ENCODE measurements around the gene ACTA1.

- TF ChIP-seq, protein P1, sequence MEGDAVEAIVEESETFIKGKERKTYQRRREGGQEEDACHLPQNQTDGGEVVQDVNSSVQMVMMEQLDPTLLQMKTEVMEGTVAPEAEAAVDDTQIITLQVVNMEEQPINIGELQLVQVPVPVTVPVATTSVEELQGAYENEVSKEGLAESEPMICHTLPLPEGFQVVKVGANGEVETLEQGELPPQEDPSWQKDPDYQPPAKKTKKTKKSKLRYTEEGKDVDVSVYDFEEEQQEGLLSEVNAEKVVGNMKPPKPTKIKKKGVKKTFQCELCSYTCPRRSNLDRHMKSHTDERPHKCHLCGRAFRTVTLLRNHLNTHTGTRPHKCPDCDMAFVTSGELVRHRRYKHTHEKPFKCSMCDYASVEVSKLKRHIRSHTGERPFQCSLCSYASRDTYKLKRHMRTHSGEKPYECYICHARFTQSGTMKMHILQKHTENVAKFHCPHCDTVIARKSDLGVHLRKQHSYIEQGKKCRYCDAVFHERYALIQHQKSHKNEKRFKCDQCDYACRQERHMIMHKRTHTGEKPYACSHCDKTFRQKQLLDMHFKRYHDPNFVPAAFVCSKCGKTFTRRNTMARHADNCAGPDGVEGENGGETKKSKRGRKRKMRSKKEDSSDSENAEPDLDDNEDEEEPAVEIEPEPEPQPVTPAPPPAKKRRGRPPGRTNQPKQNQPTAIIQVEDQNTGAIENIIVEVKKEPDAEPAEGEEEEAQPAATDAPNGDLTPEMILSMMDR (IDR thresholded peaks at IDR 0.05; ENCODE audit: poor library complexity), result no peak
- TF ChIP-seq EZH2phosphoT487 (IDR thresholded peaks at IDR 0.05; ENCODE audit: low read depth, severe bottlenecking, unreplicated experiment), result no peak
Observed at GRCh38 chr1:229459815-229460214, 25.9 kb upstream of the ACTA1 start.

Measured in hepatocyte (in vitro differentiated cells).